ENCODE results near the gene GUCA2A.

The GUCA2A gene

DNA sequence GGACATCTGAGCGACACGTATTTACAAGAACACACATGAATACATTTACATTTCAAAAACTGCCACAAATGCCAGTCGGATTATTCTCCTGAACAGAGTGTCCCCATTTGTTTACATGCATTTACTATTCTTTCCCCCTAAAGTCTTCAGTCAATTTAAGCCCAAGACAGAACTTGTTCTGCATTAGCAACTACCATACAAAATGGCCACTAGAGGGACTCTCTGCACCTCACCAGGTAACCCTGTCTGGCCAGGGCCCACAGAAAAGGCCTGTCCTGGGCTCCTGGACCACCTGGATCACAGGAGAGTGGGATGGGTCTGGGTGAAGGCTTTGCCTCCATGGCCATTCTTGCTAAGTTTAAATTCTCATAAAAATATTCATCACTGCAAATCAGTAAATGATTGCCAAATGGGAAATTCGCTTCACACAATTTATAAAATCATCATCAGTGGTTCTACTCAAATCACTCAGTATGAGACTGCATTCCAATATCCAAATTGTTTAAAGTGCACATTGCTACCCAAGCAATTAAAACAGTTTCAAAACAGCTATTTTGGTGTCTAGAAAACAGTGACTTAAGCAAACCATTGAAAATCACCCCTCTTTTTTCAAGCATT lies 12.5 kb upstream of the GUCA2A start:
- peak; percentile 20 for DNase-seq

GRCh38 chr1:42175314-42176054 lies 10.9 kb upstream of the GUCA2A start:
- no peak for DNase-seq

DNA sequence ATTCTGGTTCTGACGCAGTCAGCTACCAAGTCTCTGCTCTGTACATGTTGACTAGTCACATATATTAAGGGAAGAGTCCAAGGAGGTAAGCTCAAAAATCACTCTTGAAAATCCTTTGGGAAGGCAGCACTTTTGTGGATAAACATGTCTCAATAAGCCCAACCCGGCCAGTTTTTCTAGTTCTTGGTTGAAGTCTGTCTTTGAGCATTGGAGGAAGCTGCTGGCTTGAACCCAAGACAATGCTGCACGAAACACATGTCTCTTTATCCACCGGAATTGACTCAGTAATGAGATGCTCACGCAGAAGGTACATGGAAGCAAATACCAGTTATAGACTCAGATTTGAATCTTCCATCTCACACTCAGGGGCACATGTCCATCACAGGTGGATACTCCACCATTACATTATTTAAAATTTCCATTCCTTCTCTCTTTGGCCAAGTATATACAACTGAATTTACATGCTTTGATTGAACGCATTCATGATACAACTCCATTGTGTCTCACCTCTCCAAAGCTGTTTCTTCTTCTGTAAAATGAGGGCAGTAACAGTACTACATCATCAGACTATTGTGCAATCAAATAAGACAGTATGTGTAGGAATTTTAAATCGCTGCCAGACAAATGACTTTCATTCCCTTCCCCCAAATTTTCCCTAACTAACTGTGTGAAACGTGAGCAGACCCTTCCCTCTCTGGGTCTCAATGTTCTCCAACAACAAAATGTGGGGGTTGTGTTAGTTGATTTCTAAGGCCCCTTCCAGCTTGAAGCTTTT lies 9.6 kb upstream of the GUCA2A start:
- no peak for DNase-seq

DNA sequence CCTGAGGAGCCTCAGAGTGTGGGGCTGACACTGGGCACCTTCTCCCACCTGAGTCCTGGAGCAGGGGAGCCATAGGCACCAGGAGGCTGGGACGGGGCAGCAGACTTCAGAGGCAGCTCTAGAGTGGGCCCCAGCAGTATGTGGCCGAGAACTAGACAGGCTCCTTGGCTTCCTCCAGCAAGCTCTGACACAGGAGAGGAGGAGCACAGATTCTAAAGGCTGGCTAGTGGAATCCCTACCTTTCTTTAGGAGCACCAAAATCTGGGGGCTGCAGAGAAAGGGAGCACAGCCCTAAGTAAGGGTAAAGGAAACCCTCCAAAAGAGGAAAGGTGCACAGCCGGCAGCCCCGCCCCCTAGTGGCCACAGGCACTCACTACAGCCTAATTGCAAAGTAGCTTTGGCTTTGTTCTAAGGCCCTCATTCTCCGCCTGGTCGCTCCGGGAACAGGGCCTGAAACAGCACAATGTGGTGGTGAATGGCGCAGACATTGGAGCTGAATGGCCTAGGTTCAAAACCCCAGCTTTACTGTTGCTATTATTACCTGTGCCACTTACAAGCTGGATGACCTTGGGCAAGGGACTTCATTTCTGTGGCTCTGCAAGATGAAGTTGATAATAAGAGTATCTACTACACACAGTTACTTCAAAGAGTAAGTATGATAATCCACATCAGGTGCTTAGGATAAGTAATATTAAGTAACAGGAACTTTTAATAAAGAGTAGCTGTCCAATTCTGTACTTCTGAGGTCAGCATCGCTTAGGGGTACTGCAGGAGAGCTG lies 8.8 kb upstream of the GUCA2A start:
- DNase-seq, result peak; percentile 35

GRCh38 chr1:42172381-42173133 lies 8.0 kb upstream of the GUCA2A start:
- DNase-seq, result no peak

DNA sequence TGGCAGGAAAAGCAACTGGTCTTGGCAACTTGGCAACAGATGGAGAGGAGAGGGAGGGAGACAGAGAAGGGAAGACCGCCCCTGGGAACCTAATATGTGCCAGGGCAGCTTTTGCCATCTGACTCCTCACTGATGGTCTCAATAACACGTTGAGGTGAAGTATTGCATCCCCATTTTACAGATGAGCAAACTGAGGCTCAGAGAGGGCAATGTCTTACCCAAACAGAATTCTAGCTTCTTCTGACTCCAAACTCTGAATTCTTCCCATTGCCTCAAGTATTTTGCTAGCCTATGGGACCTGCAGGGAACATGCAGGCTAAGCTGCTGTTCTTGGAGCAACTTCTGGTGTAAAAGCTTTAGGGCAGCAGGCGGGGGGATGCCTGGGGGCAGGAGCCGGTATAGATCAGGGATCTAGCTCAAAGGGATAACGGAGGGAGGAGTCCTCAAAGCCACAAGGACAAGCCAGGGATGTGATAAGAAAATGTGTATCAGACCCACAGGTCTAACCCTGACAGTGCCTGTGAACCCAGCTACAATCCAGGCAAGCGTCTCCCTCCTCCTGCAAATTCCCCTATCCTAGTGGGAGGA lies 7.2 kb upstream of the GUCA2A start:
- DNase-seq, result no peak

DNA sequence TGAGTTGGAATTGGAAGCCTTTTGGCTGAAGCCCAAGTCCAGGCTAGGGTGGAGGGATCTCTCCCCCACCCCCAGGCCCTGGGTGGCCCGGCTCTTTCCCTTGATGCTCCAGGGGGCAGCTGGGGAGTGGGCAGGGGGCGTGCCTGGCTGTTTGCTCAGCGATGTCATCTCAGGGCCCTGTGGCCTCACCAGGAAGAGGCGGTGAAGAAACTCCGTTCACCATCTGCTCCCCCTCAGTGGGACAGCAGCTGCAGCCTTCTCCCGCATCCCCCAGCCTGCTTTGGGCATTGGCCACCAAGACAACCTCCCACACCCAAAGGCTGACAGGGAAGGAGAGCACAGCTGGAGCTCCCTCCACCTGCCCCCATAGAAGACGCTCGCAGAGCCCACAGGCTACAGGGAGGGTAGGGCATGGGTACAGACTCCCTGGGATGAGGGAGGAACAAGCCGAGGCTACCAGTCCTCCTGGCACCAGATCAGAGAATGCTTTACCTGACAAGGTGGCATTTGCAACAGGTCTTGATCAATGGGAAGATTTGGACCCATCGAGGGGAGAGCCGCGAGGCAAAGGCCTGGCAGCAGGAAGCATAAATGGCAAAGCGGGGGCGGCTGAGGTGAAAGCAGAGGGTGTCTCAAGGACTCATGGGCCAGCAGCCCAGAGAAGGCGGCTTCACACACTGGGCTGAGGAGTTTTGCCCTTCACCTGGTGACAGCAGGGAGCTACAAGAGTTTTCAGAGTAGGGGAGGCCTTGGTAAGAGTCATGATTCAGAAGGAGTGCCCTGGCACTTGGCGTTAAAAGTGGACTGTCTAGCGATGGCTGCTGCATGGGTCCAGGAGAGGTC lies 6.5 kb upstream of the GUCA2A start:
- no peak for DNase-seq

DNA sequence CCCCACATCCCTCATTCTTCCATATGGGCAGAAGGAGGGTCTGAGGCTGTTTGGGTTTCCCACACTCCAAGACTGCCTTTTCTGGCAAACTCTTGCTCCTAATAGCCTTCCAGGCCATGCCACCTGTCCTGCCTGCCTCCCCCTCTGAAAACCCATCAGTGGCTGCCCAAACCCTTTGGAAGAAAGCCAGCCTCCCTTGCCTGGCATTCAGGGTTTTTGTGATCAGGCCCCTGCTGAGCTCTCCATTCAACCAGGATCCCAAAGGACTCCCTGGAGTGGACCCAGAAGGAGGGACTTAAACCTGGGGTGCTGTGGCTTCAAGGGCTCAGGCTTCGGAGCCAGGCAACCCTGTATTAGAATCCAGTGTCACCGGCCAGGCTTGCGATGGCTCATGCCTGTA lies 4.2 kb upstream of the GUCA2A start:
- no peak for DNase-seq

DNA sequence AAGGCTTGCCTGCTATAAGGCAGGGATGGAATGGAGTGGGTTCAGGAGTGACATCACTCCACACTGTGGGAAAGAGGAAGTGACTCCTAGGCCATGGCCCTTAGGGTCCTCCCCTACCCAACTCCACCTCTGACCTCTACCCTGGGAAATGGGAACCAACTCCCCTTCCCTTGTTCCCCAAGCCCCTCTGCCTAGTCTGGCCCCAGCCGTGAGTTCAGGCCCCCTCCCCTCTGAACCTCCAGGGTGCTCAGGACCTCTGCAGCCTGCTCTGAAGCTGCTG lies 3.8 kb upstream of the GUCA2A start:
- no peak for DNase-seq

- DNase-seq, result no peak
These were observed 3.3 kb upstream of the GUCA2A start for GRCh38 chr1:42167611-42168390.

GRCh38 chr1:42165511-42166210 lies 1.1 kb upstream of the GUCA2A start:
- no peak for DNase-seq

DNA sequence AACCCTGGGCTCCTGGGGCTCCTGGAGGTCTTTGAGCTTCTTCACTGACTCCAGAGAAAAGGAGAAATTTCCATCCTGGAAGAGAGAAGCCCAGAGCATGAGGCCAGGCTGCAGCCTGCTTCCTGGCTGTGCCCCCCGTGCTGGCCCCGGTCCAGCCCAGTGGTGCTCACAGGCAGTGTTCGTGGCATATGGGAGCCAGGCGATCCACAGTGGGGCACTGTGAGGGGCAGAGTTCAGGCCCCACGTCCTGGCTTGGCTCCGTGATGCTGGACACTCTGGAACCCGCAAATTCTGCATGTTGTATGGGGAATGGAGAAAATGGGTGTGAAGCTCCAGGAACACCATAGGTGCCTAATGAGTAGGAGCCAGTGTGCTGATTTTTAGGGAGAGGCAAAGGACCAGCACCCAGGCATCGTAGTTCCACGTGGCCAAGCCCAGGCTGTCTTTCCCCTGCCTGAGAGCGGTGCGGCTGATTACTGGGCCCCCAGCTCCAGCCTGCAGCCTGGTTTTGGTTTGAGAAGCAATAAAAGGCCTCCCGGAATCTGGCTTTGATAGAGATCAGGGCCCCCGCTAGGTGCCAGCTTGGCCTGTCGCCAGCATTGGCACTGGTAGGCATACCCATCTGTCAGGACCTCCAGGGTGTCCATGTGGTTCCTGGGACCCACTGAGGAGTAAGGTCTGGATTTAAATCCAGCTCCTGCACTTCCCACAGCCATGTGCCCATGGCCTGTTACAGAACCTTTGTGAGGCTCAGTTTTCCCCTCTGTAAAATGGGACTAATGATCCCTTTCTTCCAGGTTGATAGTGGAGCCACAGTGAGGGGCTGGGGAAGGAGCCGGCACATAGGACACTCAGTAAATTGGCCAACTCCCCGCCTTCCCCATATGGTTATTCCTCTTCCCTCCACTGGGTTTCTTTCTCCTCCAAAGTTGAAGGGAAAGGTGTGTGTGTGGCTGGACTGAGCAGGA lies 725 bp downstream of the GUCA2A start:
- no peak for DNase-seq

DNA sequence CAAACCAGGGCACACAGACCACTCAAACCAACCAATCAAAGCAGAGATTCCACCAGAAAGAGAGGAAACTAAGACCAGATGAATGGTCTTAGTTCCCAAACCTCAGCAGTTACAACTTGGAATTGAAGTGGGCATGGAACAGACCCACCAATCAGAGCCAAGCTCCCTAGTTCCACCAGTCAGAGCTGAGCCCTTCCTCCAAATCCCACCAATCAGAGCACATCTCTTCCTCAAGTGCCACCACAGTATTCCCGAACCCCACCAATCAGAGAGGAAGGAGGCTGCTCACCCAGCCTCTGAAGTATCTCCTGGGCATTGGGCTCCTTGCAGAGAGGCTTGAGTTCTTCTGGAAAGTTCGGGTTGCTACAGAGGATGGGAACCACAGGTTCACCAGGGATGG lies 1.4 kb downstream of the GUCA2A start:
- DNase-seq, result no peak

GRCh38 chr1:42162181-42162580 lies 2.4 kb downstream of the GUCA2A start:
- no peak for DNase-seq

DNA sequence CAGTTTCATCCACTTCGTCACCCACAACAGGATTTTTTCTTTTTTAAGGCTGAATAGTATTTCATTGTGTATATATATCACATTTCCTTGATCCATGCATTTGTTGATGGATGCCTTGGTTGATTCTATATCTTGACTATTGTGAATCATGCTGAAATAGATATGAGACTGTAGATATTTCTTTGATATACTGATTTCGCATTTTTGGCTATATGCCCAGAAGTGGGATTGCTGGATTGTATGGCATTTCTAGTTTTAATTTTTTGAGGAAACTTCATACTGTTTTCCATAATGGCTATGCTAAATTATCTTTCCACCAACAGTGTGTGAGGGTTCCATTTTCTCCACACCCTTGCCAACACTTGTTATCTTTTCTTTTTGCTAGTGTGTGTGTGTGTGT lies 6.4 kb downstream of the GUCA2A start:
- DNase-seq, result no peak

DNA sequence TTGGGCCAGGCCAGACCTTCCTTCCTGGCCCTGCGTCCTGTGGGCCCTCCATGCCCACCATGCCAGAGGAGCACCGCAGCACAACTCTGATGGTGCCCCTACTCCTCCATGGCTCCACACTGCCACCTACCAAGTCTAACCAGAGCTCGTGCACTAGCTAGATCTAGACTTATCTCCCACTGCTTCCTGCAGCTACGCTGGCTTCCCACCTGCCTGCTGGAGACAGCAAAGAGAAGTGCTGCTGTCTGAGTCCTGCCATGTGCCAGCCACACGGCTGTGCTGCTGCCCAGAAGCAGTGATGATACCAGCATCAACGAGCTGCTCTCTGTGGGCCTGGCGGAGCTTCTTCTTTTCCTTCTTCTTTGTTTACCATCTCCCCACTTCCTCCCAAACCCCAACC lies 6.9 kb downstream of the GUCA2A start:
- no peak for DNase-seq

GRCh38 chr1:42155362-42155761 lies 9.2 kb downstream of the GUCA2A start:
- DNase-seq, result no peak

DNA sequence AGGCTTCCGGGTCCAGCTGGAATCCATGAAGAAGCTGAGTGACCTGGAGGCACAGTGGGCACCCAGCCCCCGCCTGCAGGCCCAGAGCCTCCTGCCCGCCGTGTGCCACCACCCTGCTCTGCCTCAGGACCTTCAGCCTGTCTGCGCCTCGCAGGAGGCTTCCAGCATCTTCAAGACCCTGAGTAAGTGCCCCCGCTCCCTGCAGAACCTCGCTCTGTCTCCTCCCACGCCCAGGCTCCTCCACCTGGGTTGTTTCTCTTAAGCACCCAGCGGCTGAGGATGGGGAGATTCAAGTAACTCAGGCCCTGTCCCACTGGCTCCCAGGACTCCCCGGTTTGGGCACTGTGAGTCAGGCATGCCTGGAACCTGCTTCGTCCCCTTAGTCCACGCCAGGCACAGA lies 9.9 kb downstream of the GUCA2A start:
- DNase-seq, result no peak

GRCh38 chr1:42153624-42154023 lies 10.9 kb downstream of the GUCA2A start:
- no peak for DNase-seq

All from central memory CD4-positive, alpha-beta T cell (primary cell).